ENCODE results near the gene RHO.

RHO gene

GRCh38 chr3:129569856-129570255 lies 41.4 kb downstream of the RHO start:
- H3K4me3 ChIP-seq (ENCODE audit: low read depth, low read length): no peak overlapping the region
- no peaks in the 10 kb centered on the region for H3K27me3 ChIP-seq (ENCODE audit: insufficient read depth, low read length)
- H3K27ac ChIP-seq (ENCODE audit: low read depth, low read length): no peak overlapping the region
- H3K36me3 ChIP-seq (ENCODE audit: insufficient read depth, low read length): 0 out of 2 replicates have a peak, but pooled peaks cover 5% of the 10 kb centered on the region
- H3K4me1 ChIP-seq (ENCODE audit: control insufficient read depth, insufficient read depth, low read length, unreplicated experiment): no peaks in the 10 kb centered on the region
- H2AFZ ChIP-seq (ENCODE audit: low read length, unreplicated experiment): no peak overlapping the region
- no peaks in the 10 kb centered on the region for H3K79me2 ChIP-seq (ENCODE audit: control insufficient read depth, insufficient read depth, low read length, unreplicated experiment)

GRCh38 chr3:129571605-129572547 lies 43.4 kb downstream of the RHO start:
- H2AFZ ChIP-seq (ENCODE audit: low read length, unreplicated experiment): no peak overlapping the region

GRCh38 chr3:129572603-129573002 lies 44.2 kb downstream of the RHO start:
- H3K4me3 ChIP-seq (ENCODE audit: low read depth, low read length): no peak overlapping the region
- no peaks in the 10 kb centered on the region for H3K27me3 ChIP-seq (ENCODE audit: insufficient read depth, low read length)
- no peaks in the 10 kb centered on the region for H3K79me2 ChIP-seq (ENCODE audit: control insufficient read depth, insufficient read depth, low read length, unreplicated experiment)
- H2AFZ ChIP-seq (ENCODE audit: low read length, unreplicated experiment): no peak overlapping the region
- 0 out of 2 replicates have a peak, but pooled peaks cover 5% of the 10 kb centered on the region for H3K36me3 ChIP-seq (ENCODE audit: insufficient read depth, low read length)
- no peaks in the 10 kb centered on the region for H3K4me1 ChIP-seq (ENCODE audit: control insufficient read depth, insufficient read depth, low read length, unreplicated experiment)
- no peak overlapping the region for H3K27ac ChIP-seq (ENCODE audit: low read depth, low read length)

More at GRCh38 chr3:129571605-129572547, 43.4 kb downstream of the RHO start:
- Histone ChIP-seq H3K36me3 (ENCODE audit: insufficient read depth, low read length) (0 out of 2 replicates have a peak, but pooled peaks cover 5% of the 10 kb centered on the region), H3K4me1 (ENCODE audit: control insufficient read depth, insufficient read depth, low read length, unreplicated experiment) (no peaks in the 10 kb centered on the region), H3K79me2 (ENCODE audit: control insufficient read depth, insufficient read depth, low read length, unreplicated experiment) (no peaks in the 10 kb centered on the region), H3K27me3 (ENCODE audit: insufficient read depth, low read length) (no peaks in the 10 kb centered on the region), H3K4me3 (ENCODE audit: low read depth, low read length) (no peak overlapping the region), H3K27ac (ENCODE audit: low read depth, low read length) (no peak overlapping the region)

GRCh38 chr3:129573493-129573892 lies 45.1 kb downstream of the RHO start:
- H3K4me3 ChIP-seq (ENCODE audit: low read depth, low read length): no peak overlapping the region
- H3K27me3 ChIP-seq (ENCODE audit: insufficient read depth, low read length): no peaks in the 10 kb centered on the region
- H2AFZ ChIP-seq (ENCODE audit: low read length, unreplicated experiment): no peak overlapping the region
- no peaks in the 10 kb centered on the region for H3K79me2 ChIP-seq (ENCODE audit: control insufficient read depth, insufficient read depth, low read length, unreplicated experiment)
- 0 out of 2 replicates have a peak, but pooled peaks cover 5% of the 10 kb centered on the region for H3K36me3 ChIP-seq (ENCODE audit: insufficient read depth, low read length)
- H3K4me1 ChIP-seq (ENCODE audit: control insufficient read depth, insufficient read depth, low read length, unreplicated experiment): no peaks in the 10 kb centered on the region
- H3K27ac ChIP-seq (ENCODE audit: low read depth, low read length): no peak overlapping the region

- H3K27me3 ChIP-seq (ENCODE audit: insufficient read depth, low read length): no peaks in the 10 kb centered on the region
- H3K4me1 ChIP-seq (ENCODE audit: control insufficient read depth, insufficient read depth, low read length, unreplicated experiment): no peaks in the 10 kb centered on the region
- no peak overlapping the region for H3K4me3 ChIP-seq (ENCODE audit: low read depth, low read length)
- no peak overlapping the region for H2AFZ ChIP-seq (ENCODE audit: low read length, unreplicated experiment)
- 0 out of 2 replicates have a peak, but pooled peaks cover 5% of the 10 kb centered on the region for H3K36me3 ChIP-seq (ENCODE audit: insufficient read depth, low read length)
- H3K27ac ChIP-seq (ENCODE audit: low read depth, low read length): no peak overlapping the region
- H3K79me2 ChIP-seq (ENCODE audit: control insufficient read depth, insufficient read depth, low read length, unreplicated experiment): no peaks in the 10 kb centered on the region
These were observed 45.8 kb downstream of the RHO start for GRCh38 chr3:129574206-129574605.

GRCh38 chr3:129575233-129575996 lies 47.0 kb downstream of the RHO start:
- H3K4me1 ChIP-seq (ENCODE audit: control insufficient read depth, insufficient read depth, low read length, unreplicated experiment): no peaks in the 10 kb centered on the region
- H3K36me3 ChIP-seq (ENCODE audit: insufficient read depth, low read length): no peaks in the 10 kb centered on the region
- no peak overlapping the region for H3K27ac ChIP-seq (ENCODE audit: low read depth, low read length)

GRCh38 chr3:129575997-129576384 lies 47.6 kb downstream of the RHO start:
- Histone ChIP-seq H3K79me2 (ENCODE audit: control insufficient read depth, insufficient read depth, low read length, unreplicated experiment) (no peaks in the 10 kb centered on the region), H3K27ac (ENCODE audit: low read depth, low read length) (no peak overlapping the region)

More at GRCh38 chr3:129575233-129575996, 47.0 kb downstream of the RHO start:
- H2AFZ ChIP-seq (ENCODE audit: low read length, unreplicated experiment): no peak overlapping the region
- no peak overlapping the region for H3K4me3 ChIP-seq (ENCODE audit: low read depth, low read length)
- no peaks in the 10 kb centered on the region for H3K79me2 ChIP-seq (ENCODE audit: control insufficient read depth, insufficient read depth, low read length, unreplicated experiment)
- no peaks in the 10 kb centered on the region for H3K27me3 ChIP-seq (ENCODE audit: insufficient read depth, low read length)

GRCh38 chr3:129576514-129577352 lies 48.3 kb downstream of the RHO start:
- H3K4me1 ChIP-seq (ENCODE audit: control insufficient read depth, insufficient read depth, low read length, unreplicated experiment): no peaks in the 10 kb centered on the region
- H3K79me2 ChIP-seq (ENCODE audit: control insufficient read depth, insufficient read depth, low read length, unreplicated experiment): no peaks in the 10 kb centered on the region
- H3K27ac ChIP-seq (ENCODE audit: low read depth, low read length): no peak overlapping the region
- no peak overlapping the region for H3K4me3 ChIP-seq (ENCODE audit: low read depth, low read length)
- no peaks in the 10 kb centered on the region for H3K36me3 ChIP-seq (ENCODE audit: insufficient read depth, low read length)
- H3K27me3 ChIP-seq (ENCODE audit: insufficient read depth, low read length): no peaks in the 10 kb centered on the region
- no peak overlapping the region for H2AFZ ChIP-seq (ENCODE audit: low read length, unreplicated experiment)

More at GRCh38 chr3:129575997-129576384, 47.6 kb downstream of the RHO start:
- Histone ChIP-seq H3K4me3 (ENCODE audit: low read depth, low read length) (no peak overlapping the region), H3K4me1 (ENCODE audit: control insufficient read depth, insufficient read depth, low read length, unreplicated experiment) (no peaks in the 10 kb centered on the region), H2AFZ (ENCODE audit: low read length, unreplicated experiment) (no peak overlapping the region), H3K36me3 (ENCODE audit: insufficient read depth, low read length) (no peaks in the 10 kb centered on the region), H3K27me3 (ENCODE audit: insufficient read depth, low read length) (no peaks in the 10 kb centered on the region)

GRCh38 chr3:129577366-129577765 lies 48.9 kb downstream of the RHO start:
- no peaks in the 10 kb centered on the region for H3K36me3 ChIP-seq (ENCODE audit: insufficient read depth, low read length)
- H3K4me1 ChIP-seq (ENCODE audit: control insufficient read depth, insufficient read depth, low read length, unreplicated experiment): no peaks in the 10 kb centered on the region
- H3K27ac ChIP-seq (ENCODE audit: low read depth, low read length): no peak overlapping the region
- H3K27me3 ChIP-seq (ENCODE audit: insufficient read depth, low read length): no peaks in the 10 kb centered on the region
- no peak overlapping the region for H3K4me3 ChIP-seq (ENCODE audit: low read depth, low read length)
- no peak overlapping the region for H2AFZ ChIP-seq (ENCODE audit: low read length, unreplicated experiment)
- H3K79me2 ChIP-seq (ENCODE audit: control insufficient read depth, insufficient read depth, low read length, unreplicated experiment): no peaks in the 10 kb centered on the region
